Measurements from ENCODE around the gene PDE3A. TPM values are rescaled to one million over a fixed set of nuclear protein-coding genes. Genes with fewer than 3 reads are reported as not detected.

PDE3A gene
- total and polyA plus RNA-seq, 2 of the 4 experiments (the other 2 are of a cell fraction), result 0.09 to 0.18 TPM

GRCh38 chr12:20360407-20360806 is 7.9 kb upstream of the PDE3A start:
- H3K9me3 ChIP-seq (ENCODE audit: control insufficient read depth, insufficient read depth, low read length), result no peaks in the 10 kb centered on the region
- H3K27ac ChIP-seq (ENCODE audit: insufficient read depth, low read length), result no peak overlapping the region
- no peak overlapping the region for H2AK5ac ChIP-seq (ENCODE audit: low read depth, low read length)
- no peaks in the 10 kb centered on the region for H3K36me3 ChIP-seq (ENCODE audit: control insufficient read depth, insufficient read depth, low read length)
- no peaks in the 10 kb centered on the region for H3K9me1 ChIP-seq (ENCODE audit: insufficient read depth, low read length)
- no peak overlapping the region for H3K23ac ChIP-seq (ENCODE audit: low read depth, low read length)
- ATAC-seq (ENCODE audit: low read depth) (no peak), DNase-seq (no peak)
- H3K14ac ChIP-seq (replicated peaks; ENCODE audit: low read depth, low read length), result no peak overlapping the region
- dilution Hi-C loops (cut with HindIII; ENCODE audit: low sequenced_read_pairs, unreplicated experiment), result no loop called here
- no peak overlapping the region for H2BK120ac ChIP-seq (ENCODE audit: low read depth, low read length)
- H3K18ac ChIP-seq (ENCODE audit: low read depth, low read length), result no peak overlapping the region
- H4K5ac ChIP-seq (ENCODE audit: low read depth, low read length), result no peak overlapping the region
- no peaks in the 10 kb centered on the region for H4K20me1 ChIP-seq (ENCODE audit: insufficient read depth, low read length)
- H3K4me2 ChIP-seq (ENCODE audit: low read depth, low read length), result no peak overlapping the region
- no peaks in the 10 kb centered on the region for H3K4me1 ChIP-seq (ENCODE audit: control insufficient read depth, insufficient read depth, low read length)
- H2AK9ac ChIP-seq (replicated peaks; ENCODE audit: low read depth, low read length, poor library complexity), result no peak overlapping the region
- H4K8ac ChIP-seq (ENCODE audit: low read depth in 2 of 2, low read length in 2 of 2), result no peak overlapping the region
- no peak overlapping the region for H4K91ac ChIP-seq (ENCODE audit: insufficient read depth, low read depth, low read length)
- intact Hi-C loops (cut with micrococcal nuclease), result no loop called here
- H2BK5ac ChIP-seq (ENCODE audit: low read depth, low read length, poor library complexity, severe bottlenecking), result no peak overlapping the region
- BruUV-seq (replicated peaks), result no TSS peak
- no peak overlapping the region for H3K56ac ChIP-seq (ENCODE audit: extremely low read depth, insufficient read depth, low read length)
- no peak overlapping the region for H3K4me3 ChIP-seq (ENCODE audit: insufficient read depth, low read depth, low read length)
- no peak for TF ChIP-seq ELK1 (IDR thresholded peaks at IDR 0.05; ENCODE audit: borderline replicate concordance, low read depth, low read length)
- no peak for TF ChIP-seq RCOR1 (IDR thresholded peaks at IDR 0.05; ENCODE audit: insufficient replicate concordance, low read length)
- no peak for TF ChIP-seq MAFK (IDR thresholded peaks at IDR 0.05; ENCODE audit: low read depth, low read length)
- no peaks in the 10 kb centered on the region for H3K79me1 ChIP-seq (ENCODE audit: low read depth in 1 of 2, low read length in 2 of 2)
- H3K9ac ChIP-seq (ENCODE audit: low read depth, low read length), result no peak overlapping the region
- no peaks in the 10 kb centered on the region for H3K27me3 ChIP-seq (ENCODE audit: control insufficient read depth, insufficient read depth, low read length)
- ChIA-PET POLR2A (ENCODE audit: unreplicated experiment) (no interaction called here), CTCF (no interaction called here)
- H3K4ac ChIP-seq (ENCODE audit: low read depth, low read length), result no peak overlapping the region
- H2AFZ ChIP-seq (replicated peaks; ENCODE audit: low read length, poor library complexity), result no peak overlapping the region
- no peak overlapping the region for H2BK20ac ChIP-seq (ENCODE audit: low read depth, low read length)
- WGBS, 2 experiments (ENCODE audit: extremely low coverage in 2 of 2, insufficient read length in 1 of 2), result no CpG with 5 or more reads among the region's 3 CpGs
- in situ Hi-C loops (cut with MboI; ENCODE audit: low sequenced_read_pairs), result loop anchor here (10.0 kb wide), 1 partner anchor 616 kb away; no protein-coding TSS in a partner anchor
- H2BK15ac ChIP-seq (ENCODE audit: low read depth, low read length), result no peak overlapping the region

All from IMR-90 (cell line).